ENCODE results near the gene DDX17. TPM values are rescaled to one million over a fixed set of nuclear protein-coding genes. Genes with fewer than 3 reads are reported as not detected.

DDX17 gene
- total RNA-seq, 3 donors from 2014 or later, result 586 to 1,018 (median 961) TPM

GRCh38 chr22:38437416-38437815, 68.7 kb downstream of the DDX17 start:
- no peaks in the 10 kb centered on the region for H3K9me3 ChIP-seq
- no peak for DNase-seq (ENCODE audit: low spot score in 2 of 2)
- H3K36me3 ChIP-seq, result no peaks in the 10 kb centered on the region
- intact Hi-C loops (cut with DNase I; ENCODE audit: low total_unique reads), result no loop called here
- no peaks in the 10 kb centered on the region for H3K27me3 ChIP-seq
- H3K27ac ChIP-seq, result no peak overlapping the region
- no peak overlapping the region for H3K4me3 ChIP-seq
- TF ChIP-seq CTCF (IDR thresholded peaks at IDR 0.05) (no peak), POLR2AphosphoS5 (IDR thresholded peaks at IDR 0.05) (no peak), POLR2A (IDR thresholded peaks at IDR 0.05) (no peak)
- H3K4me1 ChIP-seq, result no peaks in the 10 kb centered on the region

DNA sequence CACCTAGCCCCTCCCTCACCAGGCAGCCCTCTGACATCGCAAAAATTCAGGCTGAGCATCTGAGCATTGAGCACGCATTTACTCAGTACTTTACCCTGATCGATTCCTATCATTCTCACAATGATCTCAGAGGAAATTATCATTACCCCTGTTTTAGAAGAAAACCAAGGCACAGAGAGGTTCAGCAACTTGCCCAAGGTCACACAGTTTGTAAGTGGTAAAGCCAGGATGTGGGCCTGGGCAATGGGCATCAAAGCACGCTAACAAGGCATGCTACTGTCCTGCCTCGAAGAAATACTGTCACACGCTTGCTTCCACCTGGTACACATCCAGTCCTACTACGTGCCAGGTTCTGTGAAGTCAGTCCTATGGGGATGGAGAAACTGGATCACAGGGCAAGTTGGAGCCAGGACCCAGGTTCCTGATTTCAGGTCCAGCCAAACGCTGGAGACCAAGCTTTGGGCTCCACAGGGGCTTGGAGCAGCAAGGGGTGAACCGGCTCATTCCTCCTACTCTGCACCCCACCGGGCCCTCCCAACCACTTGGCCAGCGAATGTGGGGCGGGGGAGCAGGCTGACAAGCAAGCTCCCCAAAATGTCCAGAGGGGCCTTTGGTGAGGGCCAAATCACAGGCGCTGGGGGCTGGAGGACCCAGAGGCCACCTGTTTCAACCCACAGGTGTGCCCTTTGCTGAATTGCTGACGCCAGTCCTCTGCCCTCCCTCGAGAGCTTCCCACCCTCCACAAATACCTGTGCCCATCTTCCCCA, 69.3 kb downstream of the DDX17 start:
- no peak for TF ChIP-seq POLR2AphosphoS5 (IDR thresholded peaks at IDR 0.05)
- TF ChIP-seq POLR2A (IDR thresholded peaks at IDR 0.05), result no peak
- no peak for TF ChIP-seq CTCF (IDR thresholded peaks at IDR 0.05)
- Histone ChIP-seq H3K9me3 (no peaks in the 10 kb centered on the region), H3K27ac (no peak overlapping the region), H3K4me3 (no peak overlapping the region), H3K27me3 (no peaks in the 10 kb centered on the region), H3K4me1 (no peaks in the 10 kb centered on the region), H3K36me3 (no peaks in the 10 kb centered on the region)
- no peak for DNase-seq (ENCODE audit: low spot score in 2 of 2)
- intact Hi-C loops (cut with DNase I; ENCODE audit: low total_unique reads), result no loop called here

- Histone ChIP-seq H3K4me1 (no peaks in the 10 kb centered on the region), H3K27ac (no peak overlapping the region), H3K36me3 (no peaks in the 10 kb centered on the region), H3K9me3 (no peaks in the 10 kb centered on the region), H3K4me3 (no peak overlapping the region), H3K27me3 (no peaks in the 10 kb centered on the region)
- TF ChIP-seq POLR2A (IDR thresholded peaks at IDR 0.05) (no peak), CTCF (IDR thresholded peaks at IDR 0.05) (no peak)
- intact Hi-C loops (cut with DNase I; ENCODE audit: low total_unique reads), result no loop called here
- DNase-seq (ENCODE audit: low spot score in 2 of 2), result no peak
These were observed 70.1 kb downstream of the DDX17 start for GRCh38 chr22:38435965-38436364.

DNA sequence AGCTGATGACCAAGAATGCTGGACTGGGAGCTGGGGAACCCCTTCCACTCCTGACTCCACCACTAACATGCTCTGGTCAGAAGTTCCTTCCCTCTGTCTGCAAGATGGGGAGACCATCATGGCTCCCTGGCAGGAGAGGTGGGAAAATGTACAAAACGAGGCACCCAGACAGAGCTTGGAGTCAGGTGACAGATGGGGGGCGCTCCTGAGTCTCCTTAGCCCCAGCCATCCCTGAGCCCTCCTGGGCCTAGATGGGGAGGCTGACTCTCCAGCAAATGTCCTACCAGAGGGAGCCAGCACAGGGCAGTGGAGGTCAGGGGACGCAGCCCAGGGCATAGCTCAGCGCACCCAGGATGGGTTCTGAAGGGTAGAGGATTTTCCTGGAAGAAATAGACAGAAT, 71.1 kb downstream of the DDX17 start:
- intact Hi-C loops (cut with DNase I; ENCODE audit: low total_unique reads), result no loop called here
- TF ChIP-seq POLR2AphosphoS5 (IDR thresholded peaks at IDR 0.05) (no peak), CTCF (IDR thresholded peaks at IDR 0.05) (no peak), POLR2A (IDR thresholded peaks at IDR 0.05) (no peak)
- H3K36me3 ChIP-seq, result no peaks in the 10 kb centered on the region
- no peaks in the 10 kb centered on the region for H3K9me3 ChIP-seq
- DNase-seq (ENCODE audit: low spot score in 2 of 2), result no peak
- no peaks in the 10 kb centered on the region for H3K4me1 ChIP-seq
- no peak overlapping the region for H3K4me3 ChIP-seq
- no peaks in the 10 kb centered on the region for H3K27me3 ChIP-seq
- no peak overlapping the region for H3K27ac ChIP-seq

- Histone ChIP-seq H3K9me3 (no peaks in the 10 kb centered on the region), H3K4me3 (no peak overlapping the region), H3K27ac (no peak overlapping the region), H3K4me1 (no peaks in the 10 kb centered on the region), H3K36me3 (no peaks in the 10 kb centered on the region), H3K27me3 (no peaks in the 10 kb centered on the region)
- no peak for DNase-seq (ENCODE audit: low spot score in 2 of 2)
- intact Hi-C loops (cut with DNase I; ENCODE audit: low total_unique reads), result no loop called here
- TF ChIP-seq CTCF (IDR thresholded peaks at IDR 0.05) (no peak), POLR2AphosphoS5 (IDR thresholded peaks at IDR 0.05) (no peak), POLR2A (IDR thresholded peaks at IDR 0.05) (no peak)
These were observed 72.2 kb downstream of the DDX17 start for GRCh38 chr22:38433871-38434270.

Other genes with a start within 250 kb of the DDX17 start
- 10 to 100 TPM; 30.6 to 49.5 (median 42.4) TPM for gene TMEM184B, start 233.3 kb downstream of the DDX17 start, total RNA-seq
- 100 to 1,000 TPM in 2 of 3 donors, 10 to 100 TPM in 1; 83.0 to 147 (median 117) TPM for gene CSNK1E, start 188.9 kb downstream of the DDX17 start, total RNA-seq
- gene KCNJ4, start 51.1 kb downstream of the DDX17 start, total RNA-seq, result not detected
- gene KDELR3, start 38.2 kb downstream of the DDX17 start, total RNA-seq, result 10 to 100 TPM in 2 of 3 donors, 1 to 10 TPM in 1; 8.9 to 18.0 (median 14.9) TPM
- 1 to 10 TPM; 1.6 to 3.3 (median 2.9) TPM for gene DMC1, start 63.9 kb upstream of the DDX17 start, total RNA-seq
- gene FAM227A, start 150.1 kb upstream of the DDX17 start, total RNA-seq, result 1 to 10 TPM in 2 of 3 donors, under 1 TPM in 1; 0.16 to 7.9 (median 6.3) TPM
- 10 to 100 TPM; 18.1 to 21.1 (median 20.0) TPM for gene CBY1, start 150.3 kb upstream of the DDX17 start, total RNA-seq
- 10 to 100 TPM; 30.6 to 37.3 (median 32.8) TPM for gene TOMM22, start 175.6 kb upstream of the DDX17 start, total RNA-seq
- gene JOSD1, start 194.6 kb upstream of the DDX17 start, total RNA-seq, result 10 to 100 TPM; 60.5 to 80.8 (median 61.3) TPM
- 10 to 100 TPM; 32.3 to 58.7 (median 56.9) TPM for gene GTPBP1, start 199.6 kb upstream of the DDX17 start, total RNA-seq
- gene SUN2, start 249.7 kb upstream of the DDX17 start, total RNA-seq, result 100 to 1,000 TPM; 173 to 577 (median 266) TPM

Measured in breast epithelium (tissue), 4 donors.